ENCODE measurements around the gene TRPV3.
"Not testable (repeated sequence)": the region's sequence is repeated elsewhere in the genome, so short reads cannot be mapped to it uniquely, and the experiment has no call there.

Gene TRPV3

DNA sequence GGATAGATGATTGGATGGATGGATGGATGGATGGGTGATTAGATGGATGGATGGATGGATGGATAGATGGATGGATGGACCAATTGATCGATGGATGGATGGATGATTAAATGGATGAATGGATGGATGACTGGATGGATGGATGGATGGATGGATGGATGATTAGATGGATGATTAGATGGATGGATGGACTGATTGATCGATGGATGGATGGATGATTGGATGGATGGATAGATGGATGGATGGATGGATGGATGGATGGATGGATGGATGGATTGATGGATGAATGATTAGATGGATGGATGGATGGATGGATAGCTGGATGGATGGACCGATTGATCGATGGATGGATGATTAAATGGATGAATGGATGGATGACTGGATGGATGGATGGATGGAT is 38.1 kb downstream of the TRPV3 start:
- H3K27me3 ChIP-seq (ENCODE audit: control insufficient read depth in 1 of 2, insufficient read depth in 2 of 2, low read length in 2 of 2); H3K9ac ChIP-seq (ENCODE audit: low read length in 2 of 2); H3K36me3 ChIP-seq (ENCODE audit: control insufficient read depth in 2 of 2, insufficient read depth in 2 of 2, low read length in 2 of 2); H3K4me3 ChIP-seq (ENCODE audit: low read length in 2 of 2); H3K9me3 ChIP-seq (ENCODE audit: control insufficient read depth in 2 of 2, low read length in 2 of 2); H3K27ac ChIP-seq (ENCODE audit: low read length); H3K4me1 ChIP-seq (ENCODE audit: control insufficient read depth, insufficient read depth, low read length): not testable (repeated sequence)

DNA sequence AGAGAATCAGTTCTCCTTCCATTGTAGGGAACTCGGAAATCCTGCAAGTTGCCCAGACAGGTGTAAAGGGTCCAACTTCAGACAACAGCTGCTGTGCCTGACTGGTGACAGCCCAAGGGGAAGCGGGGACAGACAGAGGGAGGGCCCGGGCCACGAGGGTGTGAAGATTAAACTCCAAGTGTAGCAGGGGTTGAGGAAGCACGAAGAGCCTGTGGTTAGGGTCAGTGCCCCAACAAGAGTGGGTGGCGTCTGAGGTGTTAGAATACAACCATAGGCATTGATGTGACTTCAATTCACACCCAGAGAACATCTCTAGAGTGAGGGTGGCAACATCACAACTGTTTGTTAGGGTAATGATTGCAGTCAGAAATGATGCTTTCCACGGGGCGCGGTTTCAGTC is 42.7 kb downstream of the TRPV3 start:
- no peaks in the 10 kb centered on the region for H3K9me3 ChIP-seq (ENCODE audit: control insufficient read depth in 2 of 2, low read length in 2 of 2)
- no peaks in the 10 kb centered on the region for H3K27me3 ChIP-seq (ENCODE audit: control insufficient read depth in 1 of 2, insufficient read depth in 2 of 2, low read length in 2 of 2)
- H3K36me3 ChIP-seq (ENCODE audit: control insufficient read depth in 2 of 2, insufficient read depth in 2 of 2, low read length in 2 of 2) = no peaks in the 10 kb centered on the region
- H3K9ac ChIP-seq (ENCODE audit: low read length in 2 of 2) = no peak overlapping the region
- H3K4me1 ChIP-seq (ENCODE audit: control insufficient read depth, insufficient read depth, low read length) = peaks cover 17% of the 10 kb centered on the region
- no peak overlapping the region for H3K4me3 ChIP-seq (ENCODE audit: low read length in 2 of 2)
- no peak overlapping the region for H3K27ac ChIP-seq (ENCODE audit: low read length)

DNA sequence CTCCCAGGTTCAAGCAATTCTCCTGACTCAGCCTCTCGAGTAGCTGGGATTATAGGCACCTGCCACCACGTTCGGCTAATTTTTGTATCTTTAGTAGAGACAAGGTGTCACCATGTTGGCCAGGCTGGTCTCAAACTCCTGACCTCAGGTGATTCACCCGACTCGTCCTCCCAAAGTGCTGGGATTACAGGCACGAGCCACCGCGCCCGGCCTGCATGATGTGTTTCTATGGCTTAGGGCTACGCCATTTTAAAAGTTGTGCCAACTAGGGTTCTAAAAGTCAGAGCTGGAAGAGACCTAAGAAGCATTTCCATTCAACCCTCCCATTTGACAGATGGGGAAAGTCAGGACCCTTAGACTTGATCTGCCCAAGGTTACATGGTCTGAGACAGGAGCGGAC is 43.4 kb downstream of the TRPV3 start:
- H3K4me1 ChIP-seq (ENCODE audit: control insufficient read depth, insufficient read depth, low read length) = peaks cover 17% of the 10 kb centered on the region
- H3K4me3 ChIP-seq (ENCODE audit: low read length in 2 of 2); H3K27me3 ChIP-seq (ENCODE audit: control insufficient read depth in 1 of 2, insufficient read depth in 2 of 2, low read length in 2 of 2); H3K9me3 ChIP-seq (ENCODE audit: control insufficient read depth in 2 of 2, low read length in 2 of 2); H3K9ac ChIP-seq (ENCODE audit: low read length in 2 of 2); H3K27ac ChIP-seq (ENCODE audit: low read length); H3K36me3 ChIP-seq (ENCODE audit: control insufficient read depth in 2 of 2, insufficient read depth in 2 of 2, low read length in 2 of 2): not testable (repeated sequence)

DNA sequence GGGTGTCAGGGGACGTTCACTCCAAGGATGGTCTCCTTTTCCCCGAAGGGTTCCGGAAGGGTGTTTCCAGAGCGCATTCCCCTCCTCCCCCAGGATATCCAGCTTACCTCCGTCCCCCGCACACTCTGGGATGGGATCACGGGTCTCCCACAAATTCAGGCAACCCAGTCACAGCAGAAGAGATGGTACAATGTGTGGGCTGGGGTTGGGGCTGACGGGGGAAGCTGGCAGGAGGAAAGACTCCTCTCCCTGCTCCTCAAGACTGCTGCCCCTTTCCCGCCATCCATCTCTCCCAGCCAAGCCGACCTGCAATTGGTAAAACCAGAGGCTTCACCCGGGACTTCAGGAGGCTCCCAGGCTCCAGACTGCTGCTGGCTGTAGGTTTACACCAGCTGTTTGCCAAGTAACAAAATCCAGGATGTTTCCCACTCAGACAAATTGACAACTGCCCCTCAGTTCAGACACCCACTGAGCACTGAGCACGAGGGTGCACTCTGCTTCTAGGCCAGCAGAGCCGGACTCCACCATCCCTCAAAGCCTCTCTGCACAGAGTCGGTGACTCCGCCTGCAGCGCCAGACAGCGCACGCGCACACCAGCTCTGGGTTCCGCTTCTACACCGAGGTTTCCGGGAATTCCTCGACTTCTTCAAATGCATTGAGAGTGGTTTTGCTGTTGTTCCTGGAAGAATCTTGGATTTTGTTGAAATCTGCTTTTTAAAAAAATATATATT is 44.1 kb downstream of the TRPV3 start:
- Histone ChIP-seq H3K27me3 (ENCODE audit: control insufficient read depth in 1 of 2, insufficient read depth in 2 of 2, low read length in 2 of 2) (no peaks in the 10 kb centered on the region), H3K4me3 (ENCODE audit: low read length in 2 of 2) (peak overlapping the region in 1 of 2 donors; percentile 15), H3K9me3 (ENCODE audit: control insufficient read depth in 2 of 2, low read length in 2 of 2) (no peaks in the 10 kb centered on the region), H3K27ac (ENCODE audit: low read length) (peak overlapping the region; percentile 53), H3K9ac (ENCODE audit: low read length in 2 of 2) (no peak overlapping the region), H3K4me1 (ENCODE audit: control insufficient read depth, insufficient read depth, low read length) (peaks cover 17% of the 10 kb centered on the region), H3K36me3 (ENCODE audit: control insufficient read depth in 2 of 2, insufficient read depth in 2 of 2, low read length in 2 of 2) (no peaks in the 10 kb centered on the region)

DNA sequence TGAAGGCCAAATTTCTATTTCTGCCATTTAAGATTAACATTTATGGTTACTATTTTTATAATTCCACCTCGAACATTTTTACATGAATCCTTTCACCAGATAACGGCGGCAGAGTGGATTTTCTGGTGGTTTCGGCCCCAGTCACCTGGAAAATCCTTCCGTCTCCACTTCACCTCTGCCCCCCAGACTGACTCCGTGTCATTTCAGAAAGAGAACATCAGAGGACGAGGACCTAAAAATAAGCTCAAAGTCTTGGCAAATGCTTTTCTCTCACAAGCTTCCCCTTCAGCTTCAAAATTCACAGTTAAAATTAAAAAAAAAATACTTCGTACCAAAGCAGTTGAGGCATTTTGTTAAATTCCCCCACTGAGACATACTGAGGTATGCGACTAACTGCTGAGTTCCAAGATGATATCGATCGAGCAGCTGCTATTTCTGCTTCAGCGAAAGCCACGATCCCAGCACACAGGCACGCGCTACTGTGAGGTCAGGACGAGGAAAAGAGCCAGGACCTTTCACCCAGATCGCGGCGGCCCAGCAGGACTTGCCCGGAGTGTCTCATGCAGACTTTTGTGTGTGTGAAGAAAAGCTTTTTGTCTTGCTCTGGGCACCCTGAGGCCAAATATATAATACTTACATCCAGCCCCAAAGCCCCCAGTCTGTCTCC is 45.0 kb downstream of the TRPV3 start:
- Histone ChIP-seq H3K9ac (ENCODE audit: low read length in 2 of 2) (no peak overlapping the region), H3K4me1 (ENCODE audit: control insufficient read depth, insufficient read depth, low read length) (peaks cover 17% of the 10 kb centered on the region), H3K27ac (ENCODE audit: low read length) (peak overlapping the region; percentile 53), H3K27me3 (ENCODE audit: control insufficient read depth in 1 of 2, insufficient read depth in 2 of 2, low read length in 2 of 2) (no peaks in the 10 kb centered on the region), H3K9me3 (ENCODE audit: control insufficient read depth in 2 of 2, low read length in 2 of 2) (no peaks in the 10 kb centered on the region), H3K4me3 (ENCODE audit: low read length in 2 of 2) (peak overlapping the region in 1 of 2 donors; percentile 54), H3K36me3 (ENCODE audit: control insufficient read depth in 2 of 2, insufficient read depth in 2 of 2, low read length in 2 of 2) (no peaks in the 10 kb centered on the region)

DNA sequence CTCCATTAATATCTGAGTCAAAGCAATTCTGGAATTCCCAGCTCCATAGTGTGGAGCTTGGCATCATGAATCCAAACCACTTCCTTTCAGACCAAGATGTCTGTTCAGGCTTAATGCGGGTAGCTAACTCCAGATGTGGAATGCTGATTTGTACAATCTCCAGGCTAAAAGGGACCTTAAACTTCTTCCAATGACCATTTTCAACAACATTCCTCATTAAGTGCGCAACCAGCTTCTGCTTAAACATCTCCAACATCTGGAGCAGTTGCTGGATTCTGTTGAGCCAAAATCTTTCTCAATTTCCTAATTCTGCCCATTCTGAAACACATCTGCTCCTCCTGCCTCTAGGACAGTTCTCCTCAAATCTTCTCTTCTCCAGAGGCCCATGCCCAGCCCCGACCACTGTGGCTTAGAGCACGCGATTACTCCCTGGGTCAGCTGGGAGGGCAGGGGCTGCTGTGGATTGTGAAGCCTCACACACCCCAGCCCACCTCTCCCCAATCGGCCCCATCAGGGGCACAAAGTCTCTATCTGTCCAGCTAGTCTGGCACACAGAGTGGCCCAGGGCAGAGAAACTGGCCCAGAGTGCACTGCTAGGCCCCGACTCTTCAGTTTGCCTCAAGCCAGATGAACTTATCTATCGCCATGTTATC is 45.6 kb downstream of the TRPV3 start:
- H3K9ac ChIP-seq (ENCODE audit: low read length in 2 of 2) = no peak overlapping the region
- no peaks in the 10 kb centered on the region for H3K9me3 ChIP-seq (ENCODE audit: control insufficient read depth in 2 of 2, low read length in 2 of 2)
- peaks cover 17% of the 10 kb centered on the region for H3K4me1 ChIP-seq (ENCODE audit: control insufficient read depth, insufficient read depth, low read length)
- H3K27me3 ChIP-seq (ENCODE audit: control insufficient read depth in 1 of 2, insufficient read depth in 2 of 2, low read length in 2 of 2) = no peaks in the 10 kb centered on the region
- H3K27ac ChIP-seq (ENCODE audit: low read length) = peak overlapping the region; percentile 37
- peak overlapping the region in 1 of 2 donors; percentile 54 for H3K4me3 ChIP-seq (ENCODE audit: low read length in 2 of 2)
- no peaks in the 10 kb centered on the region for H3K36me3 ChIP-seq (ENCODE audit: control insufficient read depth in 2 of 2, insufficient read depth in 2 of 2, low read length in 2 of 2)

DNA sequence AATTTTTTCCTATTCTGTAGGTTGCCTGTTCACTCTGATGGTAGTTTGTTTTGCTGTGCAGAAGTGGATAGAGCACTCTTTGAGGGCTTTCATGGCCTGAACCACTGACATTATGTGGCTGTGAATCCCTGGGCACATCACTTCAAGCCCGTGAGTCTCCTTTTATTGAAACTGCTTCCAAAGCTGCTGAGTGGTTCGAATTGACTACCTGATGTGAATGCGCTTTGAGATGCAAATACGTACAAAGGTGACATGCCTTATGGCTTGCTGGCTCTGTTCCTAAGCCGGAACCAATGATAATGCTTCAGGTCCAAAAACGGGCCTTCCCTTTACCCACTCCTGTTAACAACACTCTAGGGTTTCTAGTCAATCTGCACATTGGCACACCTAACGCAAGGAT is 47.5 kb downstream of the TRPV3 start:
- no peak overlapping the region for H3K9ac ChIP-seq (ENCODE audit: low read length in 2 of 2)
- H3K4me1 ChIP-seq (ENCODE audit: control insufficient read depth, insufficient read depth, low read length) = peaks cover 17% of the 10 kb centered on the region
- H3K27me3 ChIP-seq (ENCODE audit: control insufficient read depth in 1 of 2, insufficient read depth in 2 of 2, low read length in 2 of 2) = no peaks in the 10 kb centered on the region
- H3K27ac ChIP-seq (ENCODE audit: low read length) = no peak overlapping the region
- no peaks in the 10 kb centered on the region for H3K36me3 ChIP-seq (ENCODE audit: control insufficient read depth in 2 of 2, insufficient read depth in 2 of 2, low read length in 2 of 2)
- H3K4me3 ChIP-seq (ENCODE audit: low read length in 2 of 2) = no peak overlapping the region
- no peaks in the 10 kb centered on the region for H3K9me3 ChIP-seq (ENCODE audit: control insufficient read depth in 2 of 2, low read length in 2 of 2)

DNA sequence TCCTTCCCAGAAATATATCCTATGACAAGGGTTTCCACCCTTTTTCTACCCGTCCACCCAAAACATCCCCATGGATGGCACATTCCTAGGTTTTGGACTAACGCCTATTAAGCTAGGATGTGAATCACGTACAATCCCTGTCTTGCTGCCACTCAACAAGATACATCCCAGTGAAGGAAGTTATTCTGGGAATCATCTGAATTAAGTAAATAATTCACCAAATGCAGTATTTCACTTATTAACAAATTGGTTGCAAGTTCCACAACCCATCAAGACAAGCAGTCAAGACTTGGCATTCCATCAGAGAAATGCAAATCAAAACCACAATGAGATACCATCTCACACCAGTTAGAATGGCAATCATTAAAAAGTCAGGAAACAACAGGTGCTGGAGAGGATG is 49.7 kb downstream of the TRPV3 start:
- Histone ChIP-seq H3K4me3 (ENCODE audit: low read length in 2 of 2) (no peak overlapping the region), H3K27me3 (ENCODE audit: control insufficient read depth in 1 of 2, insufficient read depth in 2 of 2, low read length in 2 of 2) (no peaks in the 10 kb centered on the region), H3K27ac (ENCODE audit: low read length) (no peak overlapping the region), H3K36me3 (ENCODE audit: control insufficient read depth in 2 of 2, insufficient read depth in 2 of 2, low read length in 2 of 2) (no peaks in the 10 kb centered on the region), H3K9ac (ENCODE audit: low read length in 2 of 2) (no peak overlapping the region), H3K9me3 (ENCODE audit: control insufficient read depth in 2 of 2, low read length in 2 of 2) (no peaks in the 10 kb centered on the region), H3K4me1 (ENCODE audit: control insufficient read depth, insufficient read depth, low read length) (peaks cover 9% of the 10 kb centered on the region)

DNA sequence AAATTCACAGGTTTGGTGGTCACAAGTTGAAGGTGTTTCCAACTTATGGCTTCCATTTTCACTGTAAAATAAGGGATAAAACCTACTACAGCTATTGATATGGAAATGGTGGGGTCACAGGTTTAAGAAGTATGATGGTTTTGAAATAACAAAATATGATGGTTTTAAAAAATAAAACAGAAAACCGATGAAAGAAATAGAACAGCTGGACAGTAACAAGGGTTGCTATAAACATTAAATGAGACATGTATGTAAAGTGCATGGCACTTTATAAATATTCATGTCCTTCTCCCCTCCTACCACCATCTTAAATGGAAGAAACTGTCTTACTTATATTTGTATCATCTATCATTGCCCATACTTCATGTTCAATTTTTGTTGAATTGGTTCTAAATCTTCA is 50.5 kb downstream of the TRPV3 start:
- H3K36me3 ChIP-seq (ENCODE audit: control insufficient read depth in 2 of 2, insufficient read depth in 2 of 2, low read length in 2 of 2) = no peaks in the 10 kb centered on the region
- H3K27ac ChIP-seq (ENCODE audit: low read length) = no peak overlapping the region
- no peaks in the 10 kb centered on the region for H3K27me3 ChIP-seq (ENCODE audit: control insufficient read depth in 1 of 2, insufficient read depth in 2 of 2, low read length in 2 of 2)
- H3K4me3 ChIP-seq (ENCODE audit: low read length in 2 of 2) = no peak overlapping the region
- H3K9me3 ChIP-seq (ENCODE audit: control insufficient read depth in 2 of 2, low read length in 2 of 2) = no peaks in the 10 kb centered on the region
- no peak overlapping the region for H3K9ac ChIP-seq (ENCODE audit: low read length in 2 of 2)
- peaks cover 1% of the 10 kb centered on the region for H3K4me1 ChIP-seq (ENCODE audit: control insufficient read depth, insufficient read depth, low read length)

DNA sequence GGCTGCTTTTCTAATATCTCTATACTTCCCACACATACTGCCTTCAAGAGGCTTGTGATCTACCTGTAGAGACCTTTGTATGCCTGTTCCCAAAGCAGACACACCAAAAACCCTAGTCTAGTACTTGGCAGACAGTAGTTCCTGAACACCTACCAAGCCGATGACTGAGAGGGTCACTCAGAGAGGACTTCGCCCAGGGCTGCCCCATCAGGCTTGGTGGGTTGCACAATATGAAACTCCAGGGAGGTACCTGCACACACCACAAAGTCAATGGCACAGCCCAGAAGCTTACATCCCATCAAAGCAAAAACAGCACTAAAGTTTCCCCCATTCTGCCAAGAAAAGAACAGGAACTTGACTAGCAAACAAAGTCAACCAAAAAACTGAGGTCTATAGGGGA is 51.6 kb downstream of the TRPV3 start:
- H3K27me3 ChIP-seq (ENCODE audit: control insufficient read depth in 1 of 2, insufficient read depth in 2 of 2, low read length in 2 of 2) = no peaks in the 10 kb centered on the region
- no peaks in the 10 kb centered on the region for H3K4me1 ChIP-seq (ENCODE audit: control insufficient read depth, insufficient read depth, low read length)
- no peak overlapping the region for H3K4me3 ChIP-seq (ENCODE audit: low read length in 2 of 2)
- no peaks in the 10 kb centered on the region for H3K36me3 ChIP-seq (ENCODE audit: control insufficient read depth in 2 of 2, insufficient read depth in 2 of 2, low read length in 2 of 2)
- H3K9ac ChIP-seq (ENCODE audit: low read length in 2 of 2) = no peak overlapping the region
- H3K9me3 ChIP-seq (ENCODE audit: control insufficient read depth in 2 of 2, low read length in 2 of 2) = peaks cover 0 to under 1% of the 10 kb centered on the region in 2 donors
- no peak overlapping the region for H3K27ac ChIP-seq (ENCODE audit: low read length)

DNA sequence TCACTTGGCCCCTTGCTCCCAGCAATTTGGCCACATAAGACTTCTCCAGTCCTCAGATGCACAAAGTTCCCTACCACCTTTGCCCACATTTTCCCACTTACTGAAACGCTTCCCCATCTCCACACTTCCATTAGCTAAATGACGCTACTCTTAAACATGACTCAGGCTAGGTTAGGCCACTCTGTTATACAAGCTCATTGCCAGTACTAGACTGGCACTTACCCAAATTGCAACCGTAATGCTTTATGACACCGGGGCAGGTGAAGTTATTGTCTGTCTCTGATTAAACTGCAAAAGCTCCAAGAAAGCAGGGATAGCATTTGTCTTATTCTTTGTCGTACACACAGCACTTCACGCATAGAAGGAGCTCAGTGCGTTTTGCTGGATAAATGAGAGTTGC is 52.6 kb downstream of the TRPV3 start:
- H3K9me3 ChIP-seq (ENCODE audit: control insufficient read depth in 2 of 2, low read length in 2 of 2) = peaks cover 0 to 5% of the 10 kb centered on the region in 2 donors

More for the DNA sequence above, 52.6 kb downstream of the TRPV3 start:
- Histone ChIP-seq H3K4me1 (ENCODE audit: control insufficient read depth, insufficient read depth, low read length) (no peaks in the 10 kb centered on the region), H3K27me3 (ENCODE audit: control insufficient read depth in 1 of 2, insufficient read depth in 2 of 2, low read length in 2 of 2) (no peaks in the 10 kb centered on the region), H3K36me3 (ENCODE audit: control insufficient read depth in 2 of 2, insufficient read depth in 2 of 2, low read length in 2 of 2) (no peaks in the 10 kb centered on the region), H3K9ac (ENCODE audit: low read length in 2 of 2) (no peak overlapping the region), H3K27ac (ENCODE audit: low read length) (no peak overlapping the region), H3K4me3 (ENCODE audit: low read length in 2 of 2) (no peak overlapping the region)
